SJSA1 (cell line): ENCODE results near the gene LRRC42. TPM values are rescaled to one million over a fixed set of nuclear protein-coding genes. Genes with fewer than 3 reads are reported as not detected.
"Not testable (repeated sequence)": the region's sequence is repeated elsewhere in the genome, so short reads cannot be mapped to it uniquely, and the experiment has no call there.

Source experiments
- DNase-seq, 2 experiments: peaks; one replicate each; pipeline ENCODE4 v3.0.0-alpha.2; 2015 to 2020; ENCODE audit warnings: low spot score in 2 of 2, low read depth in 1 of 2
- H3K27ac ChIP-seq: fragments of 250-450 bp; sonication (Bioruptor Pico); 2 replicates; pipeline ENCODE4 v1.5.1; 2020; ENCODE audit warnings: mild to moderate bottlenecking, moderate library complexity
- H3K27me3 ChIP-seq: fragments of 250-450 bp; sonication (Bioruptor Pico); replicated peaks from 2 replicates; pipeline ENCODE4 v1.5.1; 2020; ENCODE audit warnings: mild to moderate bottlenecking, moderate library complexity
- H3K36me3 ChIP-seq: fragments of 250-450 bp; sonication (Bioruptor Pico); 2 replicates; pipeline ENCODE4 v1.5.1; 2020; ENCODE audit warnings: mild to moderate bottlenecking
- H3K4me1 ChIP-seq: fragments of 250-450 bp; sonication (Bioruptor Pico); replicated peaks from 2 replicates; pipeline ENCODE4 v1.6.1; 2021; ENCODE audit warnings: mild to moderate bottlenecking
- H3K4me3 ChIP-seq: fragments of 250-450 bp; sonication (Bioruptor Pico); 2 replicates; pipeline ENCODE4 v1.5.1; 2020; ENCODE audit warnings: mild to moderate bottlenecking
- H3K9me3 ChIP-seq: fragments of 250-450 bp; sonication (Bioruptor Pico); replicated peaks from 2 replicates; pipeline ENCODE4 v1.5.1; 2020; ENCODE audit warnings: mild to moderate bottlenecking
- total RNA-seq: library from RNA; depleted of rRNA; stranded (reverse); fragments of >200 nt; shearing (Covaris generic); gene quantifications from 2 replicates; pipeline ENCODE4 v1.2.3, GENCODE V29; 2014

Gene LRRC42
- total RNA-seq, 1 experiment from 2014 or later = 46.7 TPM

GRCh38 chr1:53967409-53968124 lies 21.4 kb downstream of the LRRC42 start:
- Histone ChIP-seq H3K9me3 (no peaks in the 10 kb centered on the region), H3K36me3 (peaks cover 66% of the 10 kb centered on the region), H3K4me1 (peaks cover 33% of the 10 kb centered on the region), H3K27me3 (no peaks in the 10 kb centered on the region), H3K4me3 (no peak overlapping the region), H3K27ac (no peak overlapping the region; the same call in 1 of the 2 replicates)
- DNase-seq = no peak

- H3K4me3 ChIP-seq = no peak overlapping the region
- H3K27ac ChIP-seq = peak overlapping the region; percentile 41
- H3K27me3 ChIP-seq = no peaks in the 10 kb centered on the region
- peak in 1 of 2 experiments; percentile 29 for DNase-seq
- peaks cover 65% of the 10 kb centered on the region for H3K36me3 ChIP-seq
- H3K4me1 ChIP-seq = peaks cover 39% of the 10 kb centered on the region
- no peaks in the 10 kb centered on the region for H3K9me3 ChIP-seq
Observed at GRCh38 chr1:53968125-53968513, 22.0 kb downstream of the LRRC42 start.

DNA sequence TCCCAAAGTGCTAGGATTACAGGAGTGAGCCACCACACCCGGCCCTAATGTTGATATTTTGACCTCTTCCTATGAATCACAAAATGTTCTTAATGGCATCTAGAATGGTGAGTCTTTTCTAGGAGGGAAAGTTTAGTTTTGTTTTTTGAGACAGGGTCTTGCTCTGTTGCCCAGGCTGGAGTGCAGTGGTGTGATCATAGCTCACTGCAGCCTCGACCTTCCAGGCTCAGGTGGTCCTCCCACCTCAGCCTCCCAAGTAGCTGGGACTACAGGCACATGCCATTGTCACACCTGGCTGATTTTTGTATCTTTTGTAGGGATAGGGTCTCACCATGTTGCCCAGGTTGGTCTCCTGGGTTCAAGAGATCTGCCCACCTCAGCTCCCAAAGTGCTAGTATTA lies 23.2 kb downstream of the LRRC42 start:
- H3K9me3 ChIP-seq, H3K4me3 ChIP-seq, DNase-seq, H3K27ac ChIP-seq, H3K27me3 ChIP-seq: not testable (repeated sequence)
- peaks cover 39% of the 10 kb centered on the region for H3K4me1 ChIP-seq
- peaks cover 61% of the 10 kb centered on the region for H3K36me3 ChIP-seq

- no peak overlapping the region for H3K4me3 ChIP-seq
- peak overlapping the region; percentile 80 for H3K27ac ChIP-seq
- H3K36me3 ChIP-seq = peaks cover 44% of the 10 kb centered on the region
- H3K4me1 ChIP-seq = peaks cover 39% of the 10 kb centered on the region
- DNase-seq = peak in 1 of 2 experiments; percentile 91
- no peaks in the 10 kb centered on the region for H3K27me3 ChIP-seq
- H3K9me3 ChIP-seq = no peaks in the 10 kb centered on the region
Observed at GRCh38 chr1:53971718-53972117, 25.6 kb downstream of the LRRC42 start.

GRCh38 chr1:53975861-53976260 lies 29.7 kb downstream of the LRRC42 start:
- Histone ChIP-seq H3K4me1 (peaks cover 20% of the 10 kb centered on the region), H3K36me3 (peaks cover 12% of the 10 kb centered on the region; the same call in 1 of the 2 replicates), H3K27ac (no peak overlapping the region)

GRCh38 chr1:53979712-53980450 lies 33.7 kb downstream of the LRRC42 start:
- H3K4me1 ChIP-seq = peaks cover 19% of the 10 kb centered on the region
- H3K36me3 ChIP-seq = no peaks in the 10 kb centered on the region
- H3K27ac ChIP-seq = no peak overlapping the region
- H3K27me3 ChIP-seq = no peaks in the 10 kb centered on the region
- no peak overlapping the region for H3K4me3 ChIP-seq
- H3K9me3 ChIP-seq = no peaks in the 10 kb centered on the region
- no peak for DNase-seq

More at GRCh38 chr1:53975861-53976260, 29.7 kb downstream of the LRRC42 start:
- no peaks in the 10 kb centered on the region for H3K9me3 ChIP-seq
- no peaks in the 10 kb centered on the region for H3K27me3 ChIP-seq
- no peak overlapping the region for H3K4me3 ChIP-seq
- no peak for DNase-seq

DNA sequence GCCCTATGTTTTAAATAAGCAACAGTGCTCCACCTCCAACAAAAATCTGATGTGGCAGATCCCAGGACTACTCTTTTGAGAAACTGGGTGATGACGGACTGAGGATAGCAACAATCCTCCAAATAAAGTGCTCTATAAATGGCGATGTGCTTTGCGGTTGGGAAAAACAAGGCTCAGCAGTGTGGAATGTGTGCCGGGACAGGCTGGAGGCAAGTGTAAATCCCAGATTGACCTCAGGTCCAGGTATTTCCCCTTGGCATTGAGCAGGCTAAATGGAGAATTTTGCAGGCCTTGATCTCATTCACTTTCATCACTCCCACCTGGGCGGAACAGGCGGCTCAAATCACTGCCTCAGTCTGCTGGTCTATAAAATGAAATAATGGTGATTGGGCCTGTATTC lies 35.1 kb downstream of the LRRC42 start:
- Histone ChIP-seq H3K27ac (no peak overlapping the region), H3K4me3 (no peak overlapping the region), H3K27me3 (no peaks in the 10 kb centered on the region), H3K9me3 (no peaks in the 10 kb centered on the region), H3K4me1 (peaks cover 19% of the 10 kb centered on the region), H3K36me3 (no peaks in the 10 kb centered on the region)
- DNase-seq = no peak

- H3K4me1 ChIP-seq = peaks cover 19% of the 10 kb centered on the region
- no peaks in the 10 kb centered on the region for H3K27me3 ChIP-seq
- no peaks in the 10 kb centered on the region for H3K9me3 ChIP-seq
- DNase-seq = peak; percentile 68 to 71
- peak overlapping the region; percentile 60 for H3K27ac ChIP-seq
- no peaks in the 10 kb centered on the region for H3K36me3 ChIP-seq
- peak overlapping the region; percentile 7; the same call in 1 of the 2 replicates for H3K4me3 ChIP-seq
Observed at GRCh38 chr1:53982034-53982762, 36.0 kb downstream of the LRRC42 start.

DNA sequence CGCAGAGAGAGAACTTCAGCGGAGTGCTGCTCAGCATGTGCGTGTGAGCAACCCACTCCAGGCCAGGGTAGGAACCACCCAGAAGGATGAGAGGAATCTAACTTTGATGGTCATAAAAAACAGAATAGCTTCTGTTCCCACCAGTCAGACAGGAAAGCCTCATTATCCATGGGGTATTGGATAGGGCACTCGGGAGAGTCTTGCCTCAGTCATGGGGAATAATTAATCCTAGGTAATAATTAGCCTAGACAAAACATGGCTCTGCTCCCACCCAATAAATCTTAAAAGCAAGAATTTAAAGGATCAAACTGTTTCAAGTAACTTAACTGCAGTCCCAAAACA lies 36.6 kb downstream of the LRRC42 start:
- DNase-seq = no peak
- no peaks in the 10 kb centered on the region for H3K9me3 ChIP-seq
- peak overlapping the region; percentile 60 for H3K27ac ChIP-seq
- H3K27me3 ChIP-seq = no peaks in the 10 kb centered on the region
- peak overlapping the region; percentile 7; the same call in 1 of the 2 replicates for H3K4me3 ChIP-seq
- peaks cover 19% of the 10 kb centered on the region for H3K4me1 ChIP-seq
- H3K36me3 ChIP-seq = no peaks in the 10 kb centered on the region

GRCh38 chr1:53984726-53985125 lies 38.6 kb downstream of the LRRC42 start:
- DNase-seq = no peak

GRCh38 chr1:53986458-53986857 lies 40.3 kb downstream of the LRRC42 start:
- no peak for DNase-seq
- H3K27ac ChIP-seq = no peak overlapping the region
- peaks cover 18% of the 10 kb centered on the region for H3K4me1 ChIP-seq
- no peaks in the 10 kb centered on the region for H3K27me3 ChIP-seq
- H3K36me3 ChIP-seq = no peaks in the 10 kb centered on the region
- no peaks in the 10 kb centered on the region for H3K9me3 ChIP-seq
- H3K4me3 ChIP-seq = no peak overlapping the region

More at GRCh38 chr1:53984726-53985125, 38.6 kb downstream of the LRRC42 start:
- no peaks in the 10 kb centered on the region for H3K27me3 ChIP-seq
- H3K4me1 ChIP-seq = peaks cover 19% of the 10 kb centered on the region
- H3K9me3 ChIP-seq = no peaks in the 10 kb centered on the region
- no peak overlapping the region for H3K4me3 ChIP-seq
- no peak overlapping the region for H3K27ac ChIP-seq
- no peaks in the 10 kb centered on the region for H3K36me3 ChIP-seq

DNA sequence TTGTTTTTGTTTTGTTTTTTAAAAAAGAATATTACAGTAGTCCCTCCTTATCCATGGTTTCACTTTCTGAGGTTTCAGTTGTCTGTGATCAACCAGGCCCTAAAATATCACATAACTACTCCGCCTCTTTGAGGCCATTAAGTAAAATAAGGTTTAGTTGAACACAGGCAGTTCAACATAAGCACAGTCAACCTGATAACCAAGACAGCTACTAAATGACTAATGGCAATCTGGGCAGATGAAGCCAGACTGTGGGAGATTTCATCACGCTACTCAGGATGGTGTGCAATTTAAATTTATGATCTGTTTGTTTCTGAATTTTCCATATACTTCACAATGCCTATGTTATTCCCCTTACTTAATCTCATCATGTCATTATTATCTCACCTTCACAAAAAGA lies 41.7 kb downstream of the LRRC42 start:
- Histone ChIP-seq H3K4me1 (peaks cover 4% of the 10 kb centered on the region), H3K27ac (no peak overlapping the region), H3K27me3 (no peaks in the 10 kb centered on the region), H3K9me3 (no peaks in the 10 kb centered on the region), H3K36me3 (no peaks in the 10 kb centered on the region), H3K4me3 (no peak overlapping the region)
- DNase-seq = no peak

DNA sequence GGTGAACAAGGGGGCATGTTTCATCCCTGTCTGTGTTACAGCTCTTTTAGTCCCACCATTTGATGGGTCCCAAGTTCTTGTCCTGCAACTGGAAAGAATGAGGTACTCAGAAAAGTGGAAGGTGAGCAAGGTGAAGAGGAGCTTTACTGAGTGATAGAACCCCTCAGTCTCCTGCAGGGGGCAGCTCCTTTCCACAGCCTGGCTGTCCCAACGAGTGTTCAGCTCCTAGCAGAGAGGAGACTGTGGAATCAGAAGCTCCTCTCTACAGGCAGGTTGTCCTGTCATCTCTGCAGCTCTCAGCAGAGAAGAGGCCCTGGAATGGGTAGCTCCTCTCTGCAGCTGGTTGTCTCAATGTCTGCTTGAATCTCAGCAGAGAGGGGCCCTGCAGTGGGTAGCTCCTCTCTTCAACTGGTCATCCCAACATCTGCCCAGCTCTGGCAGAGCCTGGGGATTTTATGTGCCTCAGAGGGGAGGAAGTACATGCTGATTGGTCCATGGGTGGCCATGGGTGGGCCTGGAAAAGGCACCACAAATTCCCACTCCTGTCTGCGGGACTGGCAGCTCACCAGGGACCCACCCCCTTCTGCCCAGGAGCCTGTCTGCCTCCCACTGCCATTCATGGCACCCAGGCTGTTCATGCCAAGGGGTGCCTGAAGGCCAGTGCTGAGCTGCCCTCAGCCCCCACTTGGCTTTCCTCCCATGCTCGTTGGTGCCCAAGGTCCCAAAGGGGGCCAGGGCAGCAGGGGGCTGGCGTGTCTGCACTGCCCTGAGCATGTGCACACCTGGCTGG lies 46.1 kb downstream of the LRRC42 start:
- DNase-seq = no peak
- Histone ChIP-seq H3K27ac (no peak overlapping the region), H3K4me3 (no peak overlapping the region), H3K4me1 (no peaks in the 10 kb centered on the region), H3K27me3 (no peaks in the 10 kb centered on the region), H3K9me3 (no peaks in the 10 kb centered on the region), H3K36me3 (no peaks in the 10 kb centered on the region)
